Fibroblast of the aortic adventitia (primary cell): ENCODE measurements around the gene CAMTA1. TPM values are rescaled to one million over a fixed set of nuclear protein-coding genes. Genes with fewer than 3 reads are reported as not detected.

Experiments
- DNase-seq: peaks from one replicate; pipeline ENCODE4 v3.0.0-alpha.2; 2010; ENCODE audit warnings: low read depth
- H3K4me3 ChIP-seq: 2 replicates; pipeline ENCODE4 v1.5.1; 2011; ENCODE audit warnings: low read depth, mild to moderate bottlenecking, control low read depth, low read length, moderate library complexity
- CTCF ChIP-seq: IDR thresholded peaks from 2 replicates; pipeline ENCODE4 v1.5.1; 2011; ENCODE audit warnings: mild to moderate bottlenecking, low read length, control low read depth, inconsistent platforms; ENCODE audit not compliant: insufficient read depth
- total RNA-seq: library from RNA; depleted of rRNA; stranded (reverse); fragments of >200 nt; gene quantifications from 2 replicates; pipeline ENCODE4 v1.2.3, GENCODE V29; 2012; ENCODE audit warnings: low replicate concordance

CAMTA1 gene
- total RNA-seq, 1 donor, result 91.9 TPM

GRCh38 chr1:7508934-7509519, 723.8 kb downstream of the CAMTA1 start:
- DNase-seq, result no peak
- TF ChIP-seq CTCF, result no peak
- no peak overlapping the region for H3K4me3 ChIP-seq

GRCh38 chr1:7509598-7509997, 724.3 kb downstream of the CAMTA1 start:
- TF ChIP-seq CTCF, result no peak
- DNase-seq, result no peak
- no peak overlapping the region for H3K4me3 ChIP-seq

- DNase-seq, result no peak
- H3K4me3 ChIP-seq, result no peak overlapping the region
- TF ChIP-seq CTCF, result no peak
Observed at GRCh38 chr1:7510389-7510931, 725.2 kb downstream of the CAMTA1 start.

- TF ChIP-seq CTCF, result no peak
- H3K4me3 ChIP-seq, result no peak overlapping the region
- DNase-seq, result no peak
Observed at GRCh38 chr1:7511381-7511780, 726.1 kb downstream of the CAMTA1 start.

- no peak for DNase-seq
- no peak for TF ChIP-seq CTCF
- H3K4me3 ChIP-seq, result no peak overlapping the region
Observed at GRCh38 chr1:7513081-7513480, 727.8 kb downstream of the CAMTA1 start.

- no peak for DNase-seq
- no peak for TF ChIP-seq CTCF
- H3K4me3 ChIP-seq, result no peak overlapping the region
Observed at GRCh38 chr1:7515175-7515574, 729.9 kb downstream of the CAMTA1 start.

GRCh38 chr1:7515904-7516303, 730.6 kb downstream of the CAMTA1 start:
- no peak for TF ChIP-seq CTCF
- no peak overlapping the region for H3K4me3 ChIP-seq
- no peak for DNase-seq
